HG03095 (cell line): ENCODE data around the gene MOGAT1.
"Not testable (repeated sequence)": the region's sequence is repeated elsewhere in the genome, so short reads cannot be mapped to it uniquely, and the experiment has no call there.

ENCODE experiments used
- ATAC-seq: cut with Tn5 transposase; IDR thresholded peaks from one replicate; pipeline ENCODE4 v1.9.1; 2021; ENCODE audit warnings: moderate library complexity; ENCODE audit not compliant: unreplicated experiment

MOGAT1 gene

DNA sequence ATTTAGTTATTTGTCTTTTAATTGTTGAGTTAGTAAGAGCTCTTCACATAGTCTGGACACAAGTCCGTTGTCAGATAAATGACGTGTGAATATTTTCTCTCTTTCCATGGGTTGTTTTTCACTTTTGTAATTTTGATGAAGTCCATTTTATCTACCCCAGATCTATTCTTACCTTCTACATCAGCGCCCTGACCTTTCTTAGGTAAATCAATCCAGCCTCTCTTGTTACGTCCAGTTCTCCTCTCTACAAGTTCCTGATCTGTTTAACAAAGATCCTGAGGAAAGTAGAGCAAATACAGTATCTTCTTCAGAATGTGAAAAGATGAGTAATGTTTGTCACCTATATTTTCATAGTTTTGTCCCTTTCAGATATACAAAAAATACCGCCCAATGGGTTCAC is 66.9 kb downstream of the MOGAT1 start:
- no peak for ATAC-seq

DNA sequence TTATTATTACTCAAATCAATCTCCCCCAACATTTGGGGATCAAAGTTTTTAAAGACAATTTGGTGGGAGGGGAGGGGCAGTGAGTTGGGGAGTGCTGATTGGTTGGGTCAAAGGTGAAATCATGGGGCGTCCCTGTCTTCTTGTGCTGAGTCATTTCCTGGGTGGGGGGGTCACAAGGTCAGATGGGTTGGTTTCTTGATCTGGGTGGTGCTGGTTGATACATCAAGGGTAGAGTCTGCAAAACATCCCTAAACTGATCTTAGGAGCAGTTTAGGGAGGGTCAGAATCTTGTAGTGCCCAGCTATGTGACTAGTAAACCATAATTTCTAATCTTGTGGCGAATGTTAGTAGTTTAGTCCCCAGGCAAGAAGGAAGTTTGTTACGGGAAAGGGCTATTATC is 67.4 kb downstream of the MOGAT1 start:
- no peak for ATAC-seq

DNA sequence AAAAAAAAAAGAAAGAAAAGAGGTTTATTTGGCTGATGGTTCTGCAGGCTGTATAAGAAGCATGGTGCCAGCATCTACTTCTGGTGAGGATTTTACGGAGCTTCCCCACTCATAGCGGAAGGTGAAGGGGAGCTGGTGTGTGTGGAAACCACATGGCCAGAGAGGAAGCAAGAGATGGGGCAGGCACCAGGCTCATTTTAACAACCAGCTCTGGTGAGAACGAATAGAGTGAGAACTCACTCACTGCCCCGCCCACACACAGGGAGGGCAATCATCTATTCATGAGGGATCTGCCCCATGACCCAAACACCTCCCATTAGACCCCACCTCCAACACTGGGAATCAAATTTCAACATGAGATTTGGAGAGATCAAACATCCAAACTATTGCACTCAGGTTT is 68.5 kb downstream of the MOGAT1 start:
- ATAC-seq, result no peak

DNA sequence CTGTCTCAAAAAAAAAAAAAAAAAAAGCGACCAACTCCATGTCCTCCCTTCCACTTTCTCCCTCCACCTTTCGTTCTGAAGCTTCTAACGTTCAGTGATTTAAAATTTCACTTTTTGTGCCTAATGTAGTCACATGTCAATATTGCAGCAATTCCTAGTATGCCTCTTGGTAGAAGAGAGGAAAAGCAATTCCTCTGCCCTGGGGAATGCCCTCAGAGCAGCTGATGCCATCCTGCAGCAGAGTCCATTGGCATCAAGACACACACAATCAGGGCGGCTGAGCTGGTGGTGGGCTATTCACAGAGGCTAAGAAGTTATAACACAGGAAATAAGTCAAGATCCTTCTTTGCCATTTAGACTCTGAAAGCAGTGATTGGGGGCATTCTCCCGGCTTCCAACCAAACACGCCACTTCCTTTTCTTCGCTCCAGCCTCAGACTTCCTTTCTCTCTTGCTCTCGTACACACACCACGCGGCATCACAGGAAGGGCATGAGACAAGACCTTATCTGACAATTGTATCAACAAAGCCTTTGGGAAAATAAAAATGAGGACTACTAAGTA is 71.9 kb downstream of the MOGAT1 start:
- ATAC-seq, result no peak

DNA sequence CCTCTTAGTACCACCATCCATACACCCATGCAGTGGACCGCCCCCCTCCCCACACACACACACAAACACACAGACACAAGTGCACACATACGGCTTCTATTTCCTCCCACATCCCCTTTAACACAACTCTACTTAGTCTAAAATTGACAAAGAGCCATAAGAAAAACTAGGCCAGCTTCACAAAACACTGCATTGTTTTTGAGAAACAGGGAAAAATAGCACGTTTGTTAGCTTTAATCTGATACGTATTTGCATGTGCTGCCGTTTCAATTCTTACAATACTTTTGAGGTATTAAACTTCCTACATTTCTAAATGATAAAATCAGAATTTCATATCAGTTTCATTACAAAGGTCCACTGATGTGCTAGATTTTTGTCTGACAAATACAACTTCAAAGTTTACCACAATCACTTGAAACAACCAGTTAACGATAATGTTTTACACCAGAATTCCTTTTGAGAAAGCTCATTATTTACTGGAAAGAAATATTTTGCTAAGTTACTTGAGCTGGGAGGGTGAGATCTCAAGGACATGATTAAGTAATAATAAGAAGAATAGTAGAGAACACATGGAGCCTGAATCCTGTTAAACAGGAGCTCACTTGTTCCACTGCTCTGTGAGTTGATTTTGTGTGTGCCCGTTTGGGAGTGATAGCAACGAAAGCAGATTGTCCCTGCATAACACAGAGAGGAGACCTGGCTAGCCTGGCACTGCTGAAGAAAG is 74.5 kb downstream of the MOGAT1 start:
- no peak for ATAC-seq

DNA sequence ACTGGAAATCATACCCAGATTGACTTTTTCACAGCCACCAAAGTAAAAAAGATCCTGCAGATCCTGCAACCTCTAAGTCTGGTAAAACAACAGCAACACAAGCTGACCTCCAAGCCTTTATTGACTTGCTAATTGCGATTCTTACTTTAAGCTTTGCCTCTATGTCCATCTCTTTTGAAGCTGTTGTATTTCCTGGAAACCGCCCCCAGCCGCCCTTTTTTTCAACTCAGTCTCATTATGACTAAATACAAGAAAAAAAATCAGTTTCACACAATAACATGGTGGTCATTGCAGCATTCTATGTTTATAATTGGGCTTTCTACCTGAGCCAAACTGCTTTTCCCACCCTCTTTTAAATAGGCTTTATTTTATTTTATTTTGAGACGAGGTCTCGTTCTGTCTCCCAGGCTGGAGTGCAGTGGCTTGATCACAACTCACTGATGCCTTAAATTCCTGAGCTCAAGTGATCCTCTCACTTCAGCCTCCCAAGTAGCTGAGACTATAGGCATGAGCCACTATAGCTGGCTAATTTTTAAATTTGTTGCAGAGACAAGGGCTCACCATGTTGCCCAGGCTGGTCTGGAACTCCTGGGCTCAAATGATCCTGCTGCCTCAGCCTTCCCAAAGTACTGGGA is 76.2 kb downstream of the MOGAT1 start:
- ATAC-seq, result peak; percentile 74

DNA sequence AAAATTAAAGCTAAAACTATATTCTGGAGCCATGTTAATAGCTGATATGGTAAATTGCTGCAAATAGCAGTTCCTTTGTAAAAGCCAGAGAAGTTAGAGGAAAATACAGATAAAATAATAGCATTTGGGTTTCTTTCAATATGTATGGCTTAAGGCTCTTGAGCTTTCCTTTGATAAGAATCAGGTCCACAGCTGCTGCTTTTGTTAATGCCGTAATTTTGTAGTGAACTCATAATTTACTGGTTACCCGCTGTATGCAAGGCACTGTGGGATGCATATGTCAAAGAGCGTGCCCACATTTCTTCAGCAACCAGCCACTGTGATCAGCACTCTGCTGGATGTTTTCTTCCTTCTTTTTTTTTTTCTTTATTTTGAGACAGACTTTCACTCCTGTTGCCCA is 79.1 kb downstream of the MOGAT1 start:
- ATAC-seq, result no peak

DNA sequence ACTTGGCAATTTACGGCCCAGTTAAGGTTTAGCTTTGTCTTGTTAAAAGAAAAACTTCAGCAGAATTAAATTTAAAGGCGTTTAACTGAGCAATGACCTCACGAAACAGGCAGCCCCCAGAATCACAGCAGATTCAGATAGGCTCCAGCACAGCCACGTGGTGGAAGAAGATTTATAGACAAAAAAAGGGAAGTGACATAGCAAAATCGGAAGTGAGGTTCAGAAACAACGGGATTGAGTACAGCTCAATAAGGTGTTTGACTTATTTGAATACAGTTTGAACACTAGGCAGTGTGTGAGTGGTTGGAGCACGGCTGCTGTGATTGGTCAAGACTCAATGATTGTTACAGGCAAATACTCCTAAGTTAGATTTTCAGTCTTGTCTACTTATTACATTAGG is 79.8 kb downstream of the MOGAT1 start:
- ATAC-seq, result no peak

DNA sequence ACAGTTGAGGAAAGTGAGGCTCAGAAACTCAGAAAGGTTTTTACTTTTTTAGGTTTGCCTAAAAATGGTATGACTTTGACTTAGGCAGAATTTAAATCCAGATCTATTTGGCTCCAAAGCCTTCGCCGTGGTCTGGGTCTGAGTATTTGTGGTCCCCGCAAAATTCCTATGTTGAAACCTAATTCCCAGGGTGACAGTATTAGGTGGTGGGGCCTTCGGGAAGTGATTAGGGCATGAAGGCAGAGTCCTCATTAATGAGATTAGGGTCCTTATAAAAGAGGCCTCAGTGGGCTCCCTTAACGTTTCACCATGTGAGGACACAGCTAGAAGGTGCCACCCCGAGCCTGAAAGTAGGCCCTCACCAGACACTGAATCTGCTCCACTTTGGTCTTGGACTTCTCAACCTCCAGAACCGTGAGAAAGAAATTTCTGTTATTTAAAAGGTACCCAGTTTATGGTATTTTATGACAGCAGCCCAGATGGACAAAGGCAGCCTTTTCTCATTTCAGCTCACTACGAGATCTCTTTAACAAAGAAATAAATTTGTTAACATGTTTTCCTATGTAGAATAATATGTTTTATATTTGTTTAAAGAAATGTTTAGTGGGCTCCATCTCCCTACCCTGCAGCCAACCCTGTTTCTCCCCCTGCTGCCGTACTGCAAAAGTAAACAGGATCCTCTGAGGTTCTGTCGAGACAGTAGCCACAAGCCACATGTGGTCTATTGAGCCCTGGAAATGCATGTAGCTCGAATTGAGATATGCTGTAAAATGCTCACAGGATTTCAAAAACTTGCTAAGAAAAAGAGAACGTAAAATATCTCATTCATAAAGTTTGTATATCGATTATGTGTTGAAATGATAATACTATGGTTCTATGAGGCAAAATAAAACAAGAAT is 80.6 kb downstream of the MOGAT1 start:
- ATAC-seq, result no peak

DNA sequence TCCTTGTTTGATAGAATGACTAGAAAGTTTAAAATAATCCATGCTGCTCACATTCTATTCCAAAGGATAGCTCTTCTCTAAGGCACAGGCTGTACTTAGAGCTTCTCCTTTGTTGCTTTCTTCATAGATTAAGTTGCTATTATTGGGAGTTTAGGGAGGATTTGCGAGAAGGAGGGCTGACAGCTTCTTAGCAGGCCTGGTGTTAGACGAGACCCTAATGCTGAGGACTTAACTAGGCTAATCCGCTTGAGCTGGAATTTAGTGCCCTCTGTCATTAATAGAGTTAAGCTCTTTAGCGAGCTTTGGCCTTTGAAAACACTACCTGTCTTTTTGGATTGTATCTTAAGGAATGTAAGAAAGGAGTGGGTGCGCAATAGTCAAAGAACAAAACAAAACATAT is 81.3 kb downstream of the MOGAT1 start:
- ATAC-seq, result no peak

DNA sequence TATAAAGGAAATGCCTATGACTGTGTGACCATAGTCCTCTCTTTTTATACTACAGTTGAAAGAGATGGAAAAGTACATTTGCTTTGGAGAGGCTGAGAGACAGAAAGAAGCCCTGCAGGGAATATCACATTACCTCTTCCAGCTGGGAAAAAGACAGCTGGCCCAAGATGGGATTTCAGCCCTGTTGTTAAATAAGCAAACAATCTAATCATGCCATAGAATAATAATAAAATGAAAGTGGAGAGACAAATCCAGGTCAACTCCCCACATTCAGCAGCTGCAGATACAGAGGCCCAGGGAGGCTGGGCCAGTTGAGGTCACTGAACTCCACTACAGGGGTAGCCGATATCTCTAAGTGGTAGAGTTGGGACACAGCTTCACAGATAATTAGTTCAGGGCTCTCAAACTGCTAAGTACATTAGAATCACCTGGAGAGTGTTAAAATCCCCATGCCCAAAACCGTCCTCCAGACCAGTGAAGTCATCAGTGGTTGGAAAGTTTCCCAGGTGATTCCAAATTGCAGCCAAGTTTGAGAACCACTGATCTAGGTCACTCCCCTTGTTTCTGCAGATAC is 81.9 kb downstream of the MOGAT1 start:
- no peak for ATAC-seq

DNA sequence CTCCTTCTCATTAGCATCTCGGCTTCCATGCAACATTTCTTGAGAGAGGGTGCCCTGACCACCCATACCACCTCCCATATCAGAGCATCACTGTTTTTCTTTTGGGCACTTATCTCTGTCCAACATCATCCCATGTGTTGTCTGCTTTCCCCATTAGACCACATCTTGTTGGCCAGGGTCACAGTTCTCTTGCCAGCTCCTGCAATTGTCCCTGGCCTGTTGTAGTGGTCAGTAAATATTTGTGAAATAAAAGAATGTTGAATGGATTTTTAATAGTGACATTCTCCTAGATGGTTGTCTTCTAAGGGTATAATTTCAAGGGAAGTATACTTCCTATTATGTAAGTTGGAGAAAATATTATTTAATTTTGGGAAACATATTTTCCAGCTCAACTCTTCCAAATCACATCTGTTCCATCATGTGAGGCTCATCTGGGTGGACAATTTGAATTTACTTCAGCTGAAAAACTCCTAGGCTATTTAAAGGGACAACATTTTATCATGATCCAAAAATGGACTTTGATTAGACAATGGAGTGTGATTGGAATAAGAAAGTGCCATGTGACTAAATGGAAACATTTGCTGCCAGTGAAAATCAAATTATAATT is 83.0 kb downstream of the MOGAT1 start:
- no peak for ATAC-seq

DNA sequence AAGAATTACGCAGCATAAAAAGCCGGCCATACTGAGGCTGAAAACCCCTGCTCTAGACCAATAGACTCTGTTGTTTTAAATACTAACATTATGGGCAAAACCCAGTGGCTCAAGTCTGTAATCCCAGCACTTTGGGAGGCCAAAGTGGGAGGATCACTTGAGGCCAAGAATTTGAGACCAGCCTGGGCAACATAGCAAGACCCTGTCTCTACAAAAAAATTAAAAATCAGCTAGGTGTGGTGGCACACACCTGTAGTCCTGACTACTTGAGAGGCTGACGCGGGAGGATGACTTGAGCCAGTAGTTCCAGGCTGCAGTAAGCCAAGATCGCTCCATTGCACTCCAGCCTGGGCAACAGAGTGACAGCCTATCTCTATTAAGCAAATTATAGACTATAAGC is 84.1 kb downstream of the MOGAT1 start:
- ATAC-seq, result not testable (repeated sequence)

DNA sequence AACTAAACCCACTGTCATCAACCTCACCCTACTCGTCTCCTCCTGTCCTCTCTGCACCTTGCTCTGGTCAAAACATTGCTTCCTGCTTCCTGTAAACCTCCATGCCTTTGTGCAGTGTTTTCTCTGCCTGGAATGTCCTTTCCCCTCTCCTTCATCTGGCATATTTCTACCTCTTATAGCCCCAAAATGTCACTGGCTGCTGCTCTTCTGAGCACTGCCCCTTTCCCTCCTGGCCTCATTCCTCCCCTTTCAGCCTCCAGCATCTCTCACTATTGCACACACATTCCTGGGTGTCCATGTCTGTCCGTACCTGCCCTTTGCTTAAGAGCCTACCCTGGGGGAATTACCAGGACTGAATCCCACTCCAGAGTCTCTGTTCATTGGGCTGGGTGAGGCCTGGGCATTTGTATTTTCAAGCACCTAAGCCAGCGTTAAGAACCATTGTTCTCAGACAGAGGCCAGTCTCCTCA is 84.9 kb downstream of the MOGAT1 start:
- ATAC-seq, result no peak

DNA sequence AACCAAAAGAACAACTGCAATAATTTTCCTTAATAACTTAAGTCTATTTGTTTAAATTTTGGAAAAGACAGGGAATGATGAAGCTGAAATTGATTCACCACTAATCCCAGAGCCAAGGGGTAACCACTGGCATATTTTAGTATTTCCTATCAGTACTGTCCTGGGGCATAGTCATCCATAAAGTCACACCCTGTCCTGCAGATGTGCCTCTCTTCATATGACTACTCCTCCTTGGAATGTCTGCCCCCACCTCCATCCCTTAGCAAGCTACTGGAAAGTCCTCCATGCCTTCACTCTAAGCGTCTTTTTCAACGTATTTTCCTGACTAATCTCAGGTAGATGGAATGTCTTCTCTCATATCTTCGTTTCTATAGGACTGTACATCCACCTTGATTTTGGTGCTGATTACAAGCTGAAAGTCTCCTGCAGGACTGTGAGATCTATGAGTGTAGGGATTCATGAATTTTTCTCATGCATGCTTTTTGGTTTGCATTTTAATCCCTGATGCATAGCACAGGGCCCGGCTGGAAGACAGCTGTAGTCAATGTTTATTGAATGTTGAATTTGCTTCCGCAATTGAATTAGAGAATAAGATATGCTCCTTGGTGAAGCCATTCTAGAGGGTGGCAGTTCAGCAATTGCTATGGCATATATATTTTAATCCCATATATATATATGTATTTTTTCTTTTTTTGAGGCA is 85.6 kb downstream of the MOGAT1 start:
- no peak for ATAC-seq
